Measurements from ENCODE around the gene DLG2. TPM values are rescaled to one million over a fixed set of nuclear protein-coding genes. Genes with fewer than 3 reads are reported as not detected.

The DLG2 gene
- total and polyA plus RNA-seq, 9 of the 15 experiments (the other 6 are each of a cell fraction or from before 2014, with no cell fraction given): 0.52 to 1.6 (median 0.95) TPM

DNA sequence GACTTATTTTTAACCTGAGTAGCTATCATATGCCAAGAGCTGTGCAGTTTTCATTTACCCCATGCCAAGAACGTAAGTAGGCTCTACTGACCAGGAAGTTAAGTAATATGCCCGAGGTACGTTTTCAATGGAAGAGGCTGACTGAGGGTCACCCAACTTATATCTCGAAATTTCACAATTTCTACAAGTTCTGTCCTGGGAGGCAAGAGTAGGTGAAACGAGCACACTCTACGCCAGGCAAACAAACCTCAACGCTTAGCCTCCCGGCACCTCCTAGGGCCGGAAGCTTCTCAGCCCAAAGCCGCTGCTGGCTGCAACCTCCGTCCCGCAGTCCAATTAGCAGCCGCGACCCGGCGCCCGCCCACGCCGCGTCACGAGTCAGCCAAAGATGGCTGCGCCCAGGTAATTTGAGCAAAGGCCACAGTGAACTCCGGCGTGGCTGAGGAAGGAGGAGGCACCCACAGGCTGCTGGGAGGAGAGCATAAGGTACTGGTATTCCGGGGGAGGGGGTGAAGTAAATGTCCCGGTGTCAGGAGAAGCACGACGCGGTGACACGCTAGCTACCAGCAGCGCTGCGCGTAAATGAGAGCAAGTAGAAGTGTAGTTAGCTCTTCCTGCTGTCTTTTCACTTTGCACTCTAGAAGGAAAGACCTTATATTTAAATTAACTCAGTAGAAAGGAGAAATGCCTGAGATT, 20.6 kb upstream of the DLG2 start, which contains the start of gene TMEM126A (continued):
- TF ChIP-seq HNRNPK (IDR thresholded peaks at IDR 0.05; ENCODE audit: low read depth, low read length, poor library complexity, severe bottlenecking) (no peak), KDM5B (IDR thresholded peaks at IDR 0.05; ENCODE audit: insufficient replicate concordance, low read depth, low read length) (peak; percentile 94), MEF2D (tag; conservative IDR thresholded peaks at IDR 0.05; ENCODE audit: low read depth) (no peak), HIVEP1 (CRISPR knock-in tag; IDR thresholded peaks at IDR 0.05) (no peak), ETV5 (CRISPR knock-in tag; IDR thresholded peaks at IDR 0.05; ENCODE audit: low read depth) (peak; percentile 88), BCL6 (CRISPR knock-in tag; IDR thresholded peaks at IDR 0.05) (no peak), EHMT2 (IDR thresholded peaks at IDR 0.05) (no peak), TEAD2 (tag; IDR thresholded peaks at IDR 0.05) (no peak), RCOR1 (IDR thresholded peaks at IDR 0.05; ENCODE audit: borderline replicate concordance in 1 of 2, low read depth in 2 of 2, low read length in 2 of 2) (peak in 1 of 2 experiments; percentile 71; a peak in 2 of 4 replicates), STAG1 (CRISPR knock-in tag; IDR thresholded peaks at IDR 0.05; ENCODE audit: borderline replicate concordance) (no peak), CHD1 (IDR thresholded peaks at IDR 0.05; ENCODE audit: low read length) (peak; percentile 76), ZNF146 (CRISPR knock-in tag; IDR thresholded peaks at IDR 0.05; ENCODE audit: unreplicated experiment) (no peak), ZNF124 (CRISPR knock-in tag; IDR thresholded peaks at IDR 0.05) (no peak), JUN (IDR thresholded peaks at IDR 0.05; ENCODE audit: borderline replicate concordance, low read depth, low read length) (no peak; the same call in 1 of the 2 replicates), JUN (CRISPR knock-in tag; IDR thresholded peaks at IDR 0.05; ENCODE audit: borderline replicate concordance) (no peak), ZNF121 (CRISPR knock-in tag; conservative IDR thresholded peaks at IDR 0.05) (no peak), NFE2 (IDR thresholded peaks at IDR 0.05; ENCODE audit: low read depth) (no peak)
- TF ChIP-seq, protein P1, sequence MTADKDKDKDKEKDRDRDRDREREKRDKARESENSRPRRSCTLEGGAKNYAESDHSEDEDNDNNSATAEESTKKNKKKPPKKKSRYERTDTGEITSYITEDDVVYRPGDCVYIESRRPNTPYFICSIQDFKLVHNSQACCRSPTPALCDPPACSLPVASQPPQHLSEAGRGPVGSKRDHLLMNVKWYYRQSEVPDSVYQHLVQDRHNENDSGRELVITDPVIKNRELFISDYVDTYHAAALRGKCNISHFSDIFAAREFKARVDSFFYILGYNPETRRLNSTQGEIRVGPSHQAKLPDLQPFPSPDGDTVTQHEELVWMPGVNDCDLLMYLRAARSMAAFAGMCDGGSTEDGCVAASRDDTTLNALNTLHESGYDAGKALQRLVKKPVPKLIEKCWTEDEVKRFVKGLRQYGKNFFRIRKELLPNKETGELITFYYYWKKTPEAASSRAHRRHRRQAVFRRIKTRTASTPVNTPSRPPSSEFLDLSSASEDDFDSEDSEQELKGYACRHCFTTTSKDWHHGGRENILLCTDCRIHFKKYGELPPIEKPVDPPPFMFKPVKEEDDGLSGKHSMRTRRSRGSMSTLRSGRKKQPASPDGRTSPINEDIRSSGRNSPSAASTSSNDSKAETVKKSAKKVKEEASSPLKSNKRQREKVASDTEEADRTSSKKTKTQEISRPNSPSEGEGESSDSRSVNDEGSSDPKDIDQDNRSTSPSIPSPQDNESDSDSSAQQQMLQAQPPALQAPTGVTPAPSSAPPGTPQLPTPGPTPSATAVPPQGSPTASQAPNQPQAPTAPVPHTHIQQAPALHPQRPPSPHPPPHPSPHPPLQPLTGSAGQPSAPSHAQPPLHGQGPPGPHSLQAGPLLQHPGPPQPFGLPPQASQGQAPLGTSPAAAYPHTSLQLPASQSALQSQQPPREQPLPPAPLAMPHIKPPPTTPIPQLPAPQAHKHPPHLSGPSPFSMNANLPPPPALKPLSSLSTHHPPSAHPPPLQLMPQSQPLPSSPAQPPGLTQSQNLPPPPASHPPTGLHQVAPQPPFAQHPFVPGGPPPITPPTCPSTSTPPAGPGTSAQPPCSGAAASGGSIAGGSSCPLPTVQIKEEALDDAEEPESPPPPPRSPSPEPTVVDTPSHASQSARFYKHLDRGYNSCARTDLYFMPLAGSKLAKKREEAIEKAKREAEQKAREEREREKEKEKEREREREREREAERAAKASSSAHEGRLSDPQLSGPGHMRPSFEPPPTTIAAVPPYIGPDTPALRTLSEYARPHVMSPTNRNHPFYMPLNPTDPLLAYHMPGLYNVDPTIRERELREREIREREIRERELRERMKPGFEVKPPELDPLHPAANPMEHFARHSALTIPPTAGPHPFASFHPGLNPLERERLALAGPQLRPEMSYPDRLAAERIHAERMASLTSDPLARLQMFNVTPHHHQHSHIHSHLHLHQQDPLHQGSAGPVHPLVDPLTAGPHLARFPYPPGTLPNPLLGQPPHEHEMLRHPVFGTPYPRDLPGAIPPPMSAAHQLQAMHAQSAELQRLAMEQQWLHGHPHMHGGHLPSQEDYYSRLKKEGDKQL (CRISPR knock-in tag; IDR thresholded peaks at IDR 0.05; ENCODE audit: borderline replicate concordance): no peak
- TF ChIP-seq, protein P2, sequence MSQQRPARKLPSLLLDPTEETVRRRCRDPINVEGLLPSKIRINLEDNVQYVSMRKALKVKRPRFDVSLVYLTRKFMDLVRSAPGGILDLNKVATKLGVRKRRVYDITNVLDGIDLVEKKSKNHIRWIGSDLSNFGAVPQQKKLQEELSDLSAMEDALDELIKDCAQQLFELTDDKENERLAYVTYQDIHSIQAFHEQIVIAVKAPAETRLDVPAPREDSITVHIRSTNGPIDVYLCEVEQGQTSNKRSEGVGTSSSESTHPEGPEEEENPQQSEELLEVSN (IDR thresholded peaks at IDR 0.05; ENCODE audit: borderline replicate concordance in 1 of 2, extremely low read depth in 1 of 2, insufficient read depth in 1 of 2, insufficient read length in 1 of 2, low read depth in 1 of 2, low read length in 1 of 2, poor library complexity in 1 of 2, severe bottlenecking in 1 of 2): peak; percentile 17 to 20
- TF ChIP-seq, protein P3, sequence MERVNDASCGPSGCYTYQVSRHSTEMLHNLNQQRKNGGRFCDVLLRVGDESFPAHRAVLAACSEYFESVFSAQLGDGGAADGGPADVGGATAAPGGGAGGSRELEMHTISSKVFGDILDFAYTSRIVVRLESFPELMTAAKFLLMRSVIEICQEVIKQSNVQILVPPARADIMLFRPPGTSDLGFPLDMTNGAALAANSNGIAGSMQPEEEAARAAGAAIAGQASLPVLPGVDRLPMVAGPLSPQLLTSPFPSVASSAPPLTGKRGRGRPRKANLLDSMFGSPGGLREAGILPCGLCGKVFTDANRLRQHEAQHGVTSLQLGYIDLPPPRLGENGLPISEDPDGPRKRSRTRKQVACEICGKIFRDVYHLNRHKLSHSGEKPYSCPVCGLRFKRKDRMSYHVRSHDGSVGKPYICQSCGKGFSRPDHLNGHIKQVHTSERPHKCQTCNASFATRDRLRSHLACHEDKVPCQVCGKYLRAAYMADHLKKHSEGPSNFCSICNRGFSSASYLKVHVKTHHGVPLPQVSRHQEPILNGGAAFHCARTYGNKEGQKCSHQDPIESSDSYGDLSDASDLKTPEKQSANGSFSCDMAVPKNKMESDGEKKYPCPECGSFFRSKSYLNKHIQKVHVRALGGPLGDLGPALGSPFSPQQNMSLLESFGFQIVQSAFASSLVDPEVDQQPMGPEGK (CRISPR knock-in tag; IDR thresholded peaks at IDR 0.05; ENCODE audit: borderline replicate concordance): no peak

Measured in K562 (cell line).